T47D (cell line): ENCODE data around the gene SEC31B.

Source experiments
- DNase-seq, 2 experiments: peaks; one replicate each; pipeline versions ENCODE4 v3.0.0 to v3.0.0-alpha.2; 2011 to 2012; ENCODE audit warnings: low read depth in 1 of 2, low spot score in 1 of 2
- JUND ChIP-seq: IDR thresholded peaks from 2 replicates; pipeline ENCODE4 v1.6.1; 2012; ENCODE audit warnings: low read depth
- in situ Hi-C: cut with HindIII; loops from 2 replicates; pipeline ENCODE4 v1.10.0; 2016; ENCODE audit warnings: low sequenced_read_pairs, low pct_unique_long_range_greater_than_20kb

Gene SEC31B

GRCh38 chr10:100524206-100524605 lies 4.5 kb upstream of the SEC31B start:
- DNase-seq, result no peak
- no peak for TF ChIP-seq JUND
- in situ Hi-C loops, result no loop called here

DNA sequence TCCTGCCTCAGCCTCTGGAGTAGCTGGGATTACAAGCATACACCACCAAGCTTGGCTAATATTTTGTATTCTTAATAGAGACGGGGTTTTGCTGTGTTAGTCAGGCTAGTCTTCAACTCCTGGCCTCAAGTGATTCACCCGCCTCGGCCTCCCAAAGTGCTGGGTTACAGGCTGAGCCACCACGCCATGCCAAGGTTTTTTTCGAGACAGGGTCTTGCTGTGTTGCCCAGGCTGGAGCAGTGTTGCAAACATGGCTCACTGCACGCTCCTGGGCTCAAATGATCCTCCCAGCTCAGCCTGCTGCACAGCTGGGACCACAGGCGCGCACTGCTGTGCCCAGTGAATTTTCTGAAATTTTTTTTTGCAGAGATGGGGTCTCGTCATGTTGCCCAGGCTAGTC lies 3.3 kb upstream of the SEC31B start:
- DNase-seq, result no peak
- in situ Hi-C loops, result no loop called here
- no peak for TF ChIP-seq JUND

- no peak for DNase-seq
- in situ Hi-C loops, result no loop called here
- no peak for TF ChIP-seq JUND
Observed at GRCh38 chr10:100522107-100522801, 2.6 kb upstream of the SEC31B start.

- in situ Hi-C loops, result no loop called here
- no peak for DNase-seq
- TF ChIP-seq JUND, result no peak
Observed at GRCh38 chr10:100520811-100521210, 1.1 kb upstream of the SEC31B start.

DNA sequence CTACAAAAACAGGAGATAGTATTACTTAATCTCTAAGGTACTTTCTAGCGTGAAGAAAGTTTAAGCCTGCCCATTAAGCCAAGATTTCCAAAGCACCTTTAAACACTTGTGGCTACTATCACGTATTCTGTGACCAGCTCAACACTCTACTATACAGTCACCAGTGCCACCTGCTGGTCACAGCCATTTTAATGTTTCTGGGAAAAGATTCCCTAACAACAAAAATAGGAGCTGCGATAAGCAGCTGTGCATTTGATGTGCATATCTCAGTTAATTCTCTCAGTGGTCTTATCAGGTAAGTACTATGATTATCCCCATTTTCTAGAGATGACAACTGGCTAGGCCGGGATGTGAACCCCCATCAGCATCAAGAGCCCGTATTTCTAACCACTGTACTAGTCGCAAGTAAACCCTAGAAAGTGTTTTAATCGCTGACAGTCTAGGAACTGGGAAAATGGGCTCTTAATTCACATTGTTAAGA lies 860 bp downstream of the SEC31B start:
- DNase-seq, result peak; percentile 69 to 78
- no peak for TF ChIP-seq JUND
- in situ Hi-C loops, result no loop called here

- in situ Hi-C loops, result no loop called here
- DNase-seq, result peak in 1 of 2 experiments; percentile 63
- no peak for TF ChIP-seq JUND
Observed at GRCh38 chr10:100516847-100517246, 2.8 kb downstream of the SEC31B start.

DNA sequence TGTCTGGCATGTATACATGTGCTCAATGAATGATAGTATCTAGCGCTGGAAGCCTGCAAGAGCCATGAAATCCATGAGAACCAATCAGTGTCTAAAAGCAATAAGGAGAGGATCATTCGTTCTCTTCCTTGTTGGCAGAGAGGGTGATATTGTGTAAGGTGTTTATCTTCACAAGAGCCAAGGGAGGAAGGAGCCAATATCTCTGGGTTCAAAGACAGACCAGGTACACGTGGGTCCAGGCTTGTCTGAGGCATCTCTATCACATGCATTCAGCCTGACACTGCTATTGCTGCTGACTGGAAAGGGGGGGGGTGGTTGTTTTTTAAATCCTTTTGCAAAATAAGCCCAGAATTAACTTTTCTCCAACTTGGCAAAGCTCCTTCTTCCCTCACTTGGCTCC lies 4.0 kb downstream of the SEC31B start:
- no peak for DNase-seq
- in situ Hi-C loops, result no loop called here
- no peak for TF ChIP-seq JUND

GRCh38 chr10:100510533-100511308 lies 8.9 kb downstream of the SEC31B start:
- DNase-seq, result peak; percentile 42 to 70

DNA sequence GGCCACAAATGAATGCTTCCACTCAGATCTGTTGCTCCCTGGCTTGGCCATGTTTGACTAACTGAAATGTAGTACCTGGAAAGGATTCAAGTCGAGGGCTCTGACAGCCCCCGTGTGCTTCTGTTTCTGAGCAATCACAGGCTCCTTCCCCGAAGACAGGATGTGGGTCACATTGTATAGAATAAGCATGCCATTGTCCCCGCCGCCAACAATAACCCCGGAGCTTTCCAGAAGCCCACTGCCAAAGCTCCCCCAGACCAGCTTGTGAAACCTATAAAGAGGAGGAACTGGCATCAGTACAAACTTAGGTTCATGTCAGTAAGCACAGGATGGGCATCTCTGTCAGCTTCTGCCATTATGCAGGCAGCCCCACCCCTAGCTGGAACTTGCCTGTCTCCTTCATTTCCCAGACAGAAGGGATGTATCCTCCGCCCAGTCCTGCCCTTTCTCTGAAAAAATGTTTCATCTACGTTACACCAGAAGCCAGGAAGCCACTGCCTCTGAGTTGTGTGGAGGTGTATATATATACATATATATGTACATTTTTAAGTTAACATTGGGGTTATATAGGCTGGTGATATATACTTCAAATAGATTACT lies 10.3 kb downstream of the SEC31B start:
- no peak for TF ChIP-seq JUND

More at GRCh38 chr10:100510533-100511308, 8.9 kb downstream of the SEC31B start:
- in situ Hi-C loops, result no loop called here
- TF ChIP-seq JUND, result no peak

DNA sequence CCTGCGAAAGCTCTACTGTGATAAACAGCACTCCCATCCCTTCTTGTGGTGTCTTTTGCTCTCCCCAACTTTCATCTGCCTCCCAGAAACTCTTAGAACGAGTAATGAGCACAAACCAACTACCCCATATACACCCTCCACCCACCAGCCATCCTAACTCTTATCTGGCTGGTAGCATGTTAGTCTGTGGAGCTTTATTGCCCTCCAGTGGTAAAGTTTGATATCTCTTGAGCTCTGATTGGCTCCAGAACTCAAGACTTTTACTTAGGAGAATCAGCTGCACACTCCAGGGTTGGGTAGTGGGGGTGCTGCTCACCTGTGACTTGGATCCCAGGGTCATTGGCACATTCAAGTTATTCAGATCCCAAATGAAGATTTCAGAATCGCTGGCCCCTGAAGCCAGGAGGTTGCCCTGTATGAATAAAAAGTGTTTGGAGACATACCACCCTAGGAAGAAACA lies 10.9 kb downstream of the SEC31B start:
- peak; percentile 55 to 68 for DNase-seq
- TF ChIP-seq JUND, result no peak
- in situ Hi-C loops, result no loop called here

More for the DNA sequence above, 10.3 kb downstream of the SEC31B start:
- no peak for DNase-seq
- in situ Hi-C loops, result no loop called here

DNA sequence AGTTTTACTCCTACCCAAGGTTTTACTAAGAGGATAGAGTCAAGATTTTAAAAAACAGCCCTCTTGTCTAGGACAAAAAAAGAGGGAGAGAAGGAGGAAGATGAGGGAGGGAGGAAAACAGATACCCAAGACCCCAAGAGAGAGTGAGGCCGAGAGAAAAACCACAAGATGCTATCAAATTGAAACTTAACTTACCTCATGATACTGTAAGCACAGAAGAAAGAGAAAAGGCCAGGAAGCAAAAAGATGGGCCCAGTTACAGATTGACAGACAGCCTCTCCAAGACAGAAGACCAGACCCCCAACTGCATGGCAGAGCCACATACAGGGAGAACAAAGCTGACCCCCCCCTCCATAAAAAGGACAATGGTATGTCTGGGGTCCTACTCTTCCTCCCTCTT lies 11.4 kb downstream of the SEC31B start:
- in situ Hi-C loops, result no loop called here
- no peak for TF ChIP-seq JUND
- DNase-seq, result no peak

GRCh38 chr10:100507357-100507732 lies 12.3 kb downstream of the SEC31B start:
- DNase-seq, result no peak
- in situ Hi-C loops, result no loop called here
- no peak for TF ChIP-seq JUND
